ENCODE measurements around the gene USP24. TPM values are rescaled to one million over a fixed set of nuclear protein-coding genes. Genes with fewer than 3 reads are reported as not detected.
A peak's percentile ranks its signal among the peaks of the same experiment; 100 is the strongest.

Gene USP24
- total and polyA plus RNA-seq, 11 donors, result 13.9 to 53.7 (median 35.4) TPM

- 83 to 92% (median 86%) methylated on average over 1 of the region's 1 CpG for WGBS, 4 donors
- no peak overlapping the region for H3K27ac ChIP-seq
- ATAC-seq (no peak), DNase-seq (no peak)
- intact Hi-C loops (cut with DNase I), result no loop called here
- H3K4me1 ChIP-seq, result peaks cover 0 to 7% (median 0%) of the 10 kb centered on the region in 12 donors
- no peak overlapping the region for H3K4me3 ChIP-seq
- H3K27me3 ChIP-seq, result no peaks in the 10 kb centered on the region
- TF ChIP-seq CTCF (IDR thresholded peaks at IDR 0.05) (no peak), POLR2A (IDR thresholded peaks at IDR 0.05) (no peak)
- peaks cover 0 to 100% (median 100%) of the 10 kb centered on the region in 9 donors for H3K36me3 ChIP-seq
- no peaks in the 10 kb centered on the region for H3K9me3 ChIP-seq
Measured at GRCh38 chr1:55076356-55076755, 138.8 kb downstream of the USP24 start.

GRCh38 chr1:55074455-55074854 lies 140.7 kb downstream of the USP24 start:
- Histone ChIP-seq H3K27ac (no peak overlapping the region), H3K27me3 (no peaks in the 10 kb centered on the region), H3K4me3 (no peak overlapping the region), H3K9me3 (no peaks in the 10 kb centered on the region), H3K4me1 (peaks cover 0 to 11% (median 4%) of the 10 kb centered on the region in 12 donors), H3K36me3 (peaks cover 0 to 100% (median 96%) of the 10 kb centered on the region in 9 donors)
- TF ChIP-seq CTCF (IDR thresholded peaks at IDR 0.05), result no peak
- no peak for TF ChIP-seq POLR2A (IDR thresholded peaks at IDR 0.05)
- intact Hi-C loops (cut with DNase I), result no loop called here
- 68 to 97% (median 86%) methylated on average over 2 of the region's 2 CpGs for WGBS, 4 donors
- DNase-seq (no peak), ATAC-seq (no peak)

GRCh38 chr1:55073187-55073916 lies 141.8 kb downstream of the USP24 start:
- DNase-seq (no peak), ATAC-seq (no peak)
- TF ChIP-seq POLR2A (IDR thresholded peaks at IDR 0.05), result no peak
- peaks cover 0 to 100% (median 96%) of the 10 kb centered on the region in 9 donors for H3K36me3 ChIP-seq
- intact Hi-C loops (cut with DNase I), result no loop called here
- H3K27me3 ChIP-seq, result no peaks in the 10 kb centered on the region
- no peaks in the 10 kb centered on the region for H3K9me3 ChIP-seq
- WGBS, 4 donors, result 89 to 94% (median 90%) methylated on average over 3 of the region's 3 CpGs
- peaks cover 0 to 11% (median 4%) of the 10 kb centered on the region in 12 donors for H3K4me1 ChIP-seq
- H3K27ac ChIP-seq, result no peak overlapping the region
- H3K4me3 ChIP-seq, result no peak overlapping the region

GRCh38 chr1:55071477-55071876 lies 143.7 kb downstream of the USP24 start:
- intact Hi-C loops (cut with DNase I), result no loop called here
- peaks cover 0 to 26% (median 7%) of the 10 kb centered on the region in 12 donors for H3K4me1 ChIP-seq
- H3K27me3 ChIP-seq, result no peaks in the 10 kb centered on the region
- TF ChIP-seq POLR2A (IDR thresholded peaks at IDR 0.05) (no peak), CTCF (IDR thresholded peaks at IDR 0.05) (peak in 6 of 12 donors; percentile 12 to 43 (median 28))
- no peak overlapping the region for H3K4me3 ChIP-seq
- 35 to 49% (median 45%) methylated on average over 8 of the region's 8 CpGs for WGBS, 4 donors
- peaks cover 0 to 100% (median 90%) of the 10 kb centered on the region in 9 donors for H3K36me3 ChIP-seq
- peak overlapping the region in 5 of 12 donors; percentile 6 to 44 (median 8) for H3K27ac ChIP-seq
- no peaks in the 10 kb centered on the region for H3K9me3 ChIP-seq
- DNase-seq (no peak), ATAC-seq (peak in 3 of 4 donors; percentile 32 to 66 (median 48))
